ENCODE data around the gene MXRA8.
"Not testable (repeated sequence)": the region's sequence is repeated elsewhere in the genome, so short reads cannot be mapped to it uniquely, and the experiment has no call there.

Gene MXRA8, protein sequence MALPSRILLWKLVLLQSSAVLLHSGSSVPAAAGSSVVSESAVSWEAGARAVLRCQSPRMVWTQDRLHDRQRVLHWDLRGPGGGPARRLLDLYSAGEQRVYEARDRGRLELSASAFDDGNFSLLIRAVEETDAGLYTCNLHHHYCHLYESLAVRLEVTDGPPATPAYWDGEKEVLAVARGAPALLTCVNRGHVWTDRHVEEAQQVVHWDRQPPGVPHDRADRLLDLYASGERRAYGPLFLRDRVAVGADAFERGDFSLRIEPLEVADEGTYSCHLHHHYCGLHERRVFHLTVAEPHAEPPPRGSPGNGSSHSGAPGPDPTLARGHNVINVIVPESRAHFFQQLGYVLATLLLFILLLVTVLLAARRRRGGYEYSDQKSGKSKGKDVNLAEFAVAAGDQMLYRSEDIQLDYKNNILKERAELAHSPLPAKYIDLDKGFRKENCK

DNA sequence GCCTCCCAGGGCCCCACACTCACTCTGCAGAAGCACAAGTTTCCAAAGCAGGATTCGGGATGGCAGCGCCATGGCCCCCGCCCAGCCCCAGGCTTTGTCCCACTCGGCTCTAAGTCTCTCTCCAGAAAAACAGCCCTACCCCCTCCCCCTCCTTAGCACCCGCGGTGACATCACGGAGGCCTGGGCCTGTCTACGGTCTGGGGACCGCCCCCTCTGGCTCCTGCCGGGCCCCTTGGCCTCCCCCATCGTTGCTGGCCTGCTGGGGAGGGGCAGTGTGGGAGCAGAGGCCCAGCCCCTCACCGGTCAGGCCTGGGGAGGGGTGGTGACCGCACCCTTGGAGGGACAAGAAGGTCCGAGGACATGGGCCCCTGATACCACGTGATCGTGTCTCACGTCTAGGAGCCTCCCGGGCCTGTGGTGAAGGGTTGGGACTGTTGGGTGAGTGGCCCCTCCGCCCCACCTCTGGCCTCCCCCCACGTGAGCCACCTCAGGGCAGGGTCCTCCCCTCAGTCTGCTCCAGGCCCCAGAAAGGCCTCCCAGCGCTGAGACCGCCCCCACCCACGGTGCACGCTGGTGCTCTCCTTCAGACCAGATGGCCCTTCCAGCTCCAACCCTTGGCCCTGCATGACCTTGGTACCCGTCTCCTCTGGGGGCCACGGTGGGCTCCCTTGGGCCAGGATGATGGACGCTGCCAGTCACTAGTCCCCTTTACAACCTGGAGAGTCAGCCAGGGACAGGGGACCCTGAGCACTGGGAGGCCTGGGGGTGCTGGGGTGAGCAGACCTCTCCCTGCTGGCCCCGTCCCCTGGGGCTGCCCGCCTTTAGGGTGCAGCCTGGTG lies at the start of gene MXRA8:
MXRA8 (minus strand) TSS at position 123 of the 839 bp plus-strand sequence; CDS start at position 72, 51 bp downstream.
- no peak for DNase-seq (ENCODE audit: low spot score)

DNA sequence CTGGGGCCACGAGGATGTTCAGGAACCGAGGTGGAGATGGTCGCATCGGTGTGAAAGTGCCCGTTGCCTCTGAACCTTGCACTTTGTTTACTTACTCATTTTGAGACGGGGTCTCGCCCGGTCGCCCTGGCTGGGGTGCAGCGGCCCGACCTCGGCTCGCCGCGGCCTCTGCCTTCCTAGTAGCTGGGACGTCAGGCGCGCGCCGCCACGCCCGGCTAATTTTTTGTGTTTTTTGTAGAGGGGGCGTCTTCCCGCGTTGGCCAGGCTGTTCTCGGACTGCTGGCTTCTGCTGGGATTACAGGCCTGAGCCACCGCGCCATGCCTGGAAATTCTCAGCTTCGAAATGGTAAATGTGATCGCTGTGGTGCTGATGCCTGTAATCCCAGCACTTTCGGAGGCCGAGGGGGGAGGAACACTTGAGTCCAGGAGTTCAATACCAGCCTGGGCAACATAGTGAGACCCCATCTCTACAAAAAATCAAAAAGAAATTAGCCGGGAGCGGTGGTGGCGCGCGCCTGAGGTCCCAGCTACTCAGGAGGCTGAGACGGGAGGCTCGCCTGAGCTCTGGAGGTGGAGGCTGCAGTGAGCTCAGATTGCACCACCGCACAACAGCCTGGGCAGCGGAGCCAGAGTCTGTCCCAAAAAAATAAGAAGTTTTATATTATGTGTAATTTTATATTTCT lies 49.4 kb upstream of the MXRA8 start:
- DNase-seq (ENCODE audit: low spot score): no peak

DNA sequence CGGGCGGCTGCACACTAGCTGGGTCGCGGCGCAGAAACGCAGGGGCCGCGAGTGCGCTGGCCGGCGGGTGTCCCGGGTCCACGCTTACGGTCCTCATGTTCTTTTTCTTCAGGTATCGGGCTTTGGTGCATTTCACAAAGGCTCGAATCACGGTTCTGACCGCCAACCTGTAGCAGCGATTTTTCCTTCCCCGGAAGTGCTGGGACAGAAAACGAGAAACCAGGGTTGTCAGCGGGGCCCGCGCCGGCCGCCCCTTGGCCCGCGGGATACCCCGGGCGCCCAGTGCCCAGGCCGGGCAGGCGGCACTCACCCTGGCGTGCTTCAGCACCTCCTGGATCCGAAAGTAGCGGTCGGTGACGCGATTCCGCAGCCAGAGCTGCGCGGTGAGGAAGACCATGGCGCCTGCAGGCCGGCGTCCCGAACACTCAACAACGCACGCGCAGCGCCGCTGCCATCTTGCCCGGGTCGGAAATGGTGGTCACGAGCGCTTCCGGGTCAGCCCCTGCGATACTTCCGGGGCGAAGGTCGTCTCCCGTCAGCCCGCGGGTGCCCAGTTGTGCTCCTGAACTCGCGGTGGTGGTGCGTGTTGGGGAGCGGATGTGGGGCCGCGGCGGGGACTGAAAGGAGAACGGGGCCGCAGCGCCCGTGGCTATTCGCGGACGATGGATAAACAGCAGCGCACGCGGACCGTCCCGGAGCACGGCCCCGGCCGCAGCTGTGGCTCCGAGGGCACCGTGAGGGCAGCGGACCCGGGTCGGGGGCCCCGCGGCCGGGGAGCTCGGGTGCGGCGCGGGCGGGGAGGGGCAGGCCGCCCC lies 48.7 kb upstream of the MXRA8 start, which contains the start of gene MRPL20:
MRPL20 (minus strand) TSS at position 473 of the 815 bp plus-strand sequence; CDS start at position 397, 76 bp downstream.
- peak; percentile 94 for DNase-seq (ENCODE audit: low spot score)

DNA sequence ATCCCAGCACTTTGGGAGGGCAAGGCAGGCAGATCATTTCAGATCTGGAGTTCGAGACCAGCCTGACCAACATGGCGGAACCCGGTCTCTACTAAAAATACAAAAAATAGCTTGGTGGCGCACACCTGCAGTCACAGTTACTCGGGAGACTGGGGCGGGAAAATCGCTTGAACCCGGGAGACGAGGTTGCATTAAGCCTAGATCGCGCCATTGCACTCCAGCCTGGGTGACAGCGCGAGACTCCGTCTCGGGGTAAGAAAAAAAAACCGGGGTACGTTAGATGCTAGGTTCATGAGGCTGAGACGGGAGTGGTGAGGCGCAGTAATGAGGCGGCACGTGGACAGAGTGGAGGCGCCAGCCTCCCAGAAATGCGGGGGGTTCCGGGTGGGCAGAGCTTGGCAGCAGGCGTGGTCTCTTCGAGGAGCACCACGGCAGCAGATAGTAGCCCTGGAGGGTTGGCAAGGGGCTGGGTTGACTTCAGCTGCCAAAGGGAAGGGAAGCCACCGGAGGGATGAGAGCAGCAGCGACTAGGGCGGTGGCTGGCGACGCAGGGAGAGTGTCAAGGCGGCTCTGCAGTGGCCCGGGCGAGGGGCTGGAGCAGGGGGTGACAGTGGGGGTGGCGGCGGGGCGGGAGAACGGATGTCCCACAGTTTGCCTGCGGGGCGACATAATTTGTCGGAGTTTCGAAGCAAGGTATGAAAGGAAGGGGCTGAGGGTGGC lies 47.9 kb upstream of the MXRA8 start:
- no peak for DNase-seq (ENCODE audit: low spot score)

DNA sequence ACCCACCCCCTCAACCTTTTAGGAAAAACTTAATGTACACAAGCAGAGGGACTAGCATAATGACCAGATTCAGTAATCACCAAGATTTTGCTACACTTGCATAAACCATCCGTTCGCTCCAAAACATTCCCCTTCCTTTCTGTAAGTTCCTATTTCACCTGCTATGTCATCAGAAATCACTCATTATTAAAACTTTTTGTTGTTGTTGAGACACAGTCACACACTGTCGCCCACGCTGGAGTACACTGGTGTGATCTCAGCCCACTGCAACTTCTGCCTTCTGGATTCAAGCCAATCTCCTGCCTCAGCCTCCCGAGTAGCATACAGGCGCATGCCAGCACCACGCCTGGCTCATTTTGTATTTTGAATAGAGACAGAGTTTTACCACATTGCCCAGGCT lies 45.3 kb upstream of the MXRA8 start:
- no peak for DNase-seq (ENCODE audit: low spot score)

DNA sequence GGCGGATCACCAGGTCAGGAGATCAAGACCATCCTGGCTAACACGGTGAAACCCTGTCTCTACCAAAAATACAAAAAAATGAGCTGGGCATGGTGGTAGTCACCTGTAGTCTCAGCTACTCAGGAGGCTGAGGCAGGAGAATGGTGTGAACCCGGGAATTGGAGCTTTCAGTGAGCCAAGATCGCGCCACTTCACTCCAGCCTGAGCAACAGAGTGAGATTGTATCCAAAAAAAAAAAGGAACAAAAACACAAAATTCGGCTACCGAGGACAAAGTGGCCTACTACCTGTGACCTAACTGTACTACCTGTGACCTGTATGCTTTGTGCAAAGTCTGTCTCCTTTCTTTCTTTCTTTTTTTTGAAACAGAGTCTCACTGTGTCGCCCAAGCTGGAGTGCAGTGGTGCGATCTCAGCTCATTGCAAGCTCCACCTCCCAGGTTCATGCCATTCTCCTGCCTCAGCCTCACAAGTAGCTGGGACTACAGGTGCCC lies 44.6 kb upstream of the MXRA8 start:
- not testable (repeated sequence) for DNase-seq (ENCODE audit: low spot score)

DNA sequence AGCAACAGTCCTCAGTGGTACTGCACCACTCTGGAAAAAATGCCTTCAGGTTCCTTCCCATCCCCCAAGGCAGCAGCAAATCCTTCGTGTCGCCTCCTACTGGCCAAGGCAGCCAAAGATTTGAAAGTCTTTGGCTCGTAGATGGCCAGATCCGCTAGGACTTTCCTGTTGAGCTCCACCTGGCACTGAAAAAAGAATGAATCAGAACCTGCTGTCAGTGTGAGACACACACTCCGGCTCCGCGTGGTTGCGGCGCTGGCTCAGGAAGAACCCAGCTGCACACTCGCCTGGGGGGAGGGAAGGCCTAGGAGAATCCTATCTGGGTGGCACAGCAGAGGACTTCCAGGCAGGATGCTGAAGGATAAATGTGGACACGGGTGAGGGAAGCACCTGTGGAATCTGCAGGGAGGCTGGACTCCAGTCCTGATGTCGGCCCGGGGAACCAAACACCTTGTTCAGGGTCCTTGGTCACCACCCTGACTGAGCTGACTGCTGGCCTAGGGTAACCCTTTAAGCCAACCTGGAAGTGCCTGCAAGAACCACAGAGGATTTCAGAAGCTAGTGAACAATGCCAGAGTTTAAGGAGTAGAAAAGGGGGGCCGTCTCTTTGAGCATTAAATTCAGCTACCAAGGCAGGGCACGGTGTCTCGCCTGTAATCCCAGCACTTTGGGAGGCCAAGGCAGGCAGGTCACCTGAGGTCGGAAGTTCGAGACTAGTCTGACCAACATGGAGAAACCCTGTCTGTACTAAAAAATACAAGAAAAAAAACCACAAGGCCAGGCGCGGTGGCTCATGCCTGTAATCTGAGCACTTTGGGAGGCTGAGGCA lies 43.9 kb upstream of the MXRA8 start:
- DNase-seq (ENCODE audit: low spot score): peak; percentile 9

DNA sequence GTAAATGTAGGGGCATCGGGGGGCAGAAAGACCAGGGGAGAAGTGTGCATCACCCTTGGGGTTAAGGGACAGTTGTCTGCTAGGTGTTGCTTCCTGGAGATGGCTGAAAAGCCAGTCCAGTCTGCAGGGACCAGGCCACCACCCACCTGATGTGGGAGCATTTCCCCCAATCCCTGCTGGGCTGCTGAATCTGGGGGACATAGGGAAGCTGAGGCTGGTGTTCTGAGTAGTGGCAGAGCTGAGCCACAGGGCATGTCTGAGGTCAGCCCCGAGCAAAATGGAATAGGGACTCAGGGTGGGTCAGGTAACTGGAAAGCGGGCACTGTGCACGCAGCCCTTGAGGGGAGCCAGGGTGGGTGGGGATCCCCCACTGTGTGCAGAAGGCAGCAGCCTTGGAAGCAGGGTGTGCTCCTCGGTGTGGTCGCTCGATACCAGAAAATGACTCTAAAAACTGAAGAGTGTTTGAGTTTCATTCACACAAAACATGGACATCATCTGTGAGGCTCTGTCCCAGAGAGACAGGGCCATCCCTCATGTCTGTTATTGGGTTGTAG lies 43.2 kb upstream of the MXRA8 start:
- DNase-seq (ENCODE audit: low spot score): no peak

DNA sequence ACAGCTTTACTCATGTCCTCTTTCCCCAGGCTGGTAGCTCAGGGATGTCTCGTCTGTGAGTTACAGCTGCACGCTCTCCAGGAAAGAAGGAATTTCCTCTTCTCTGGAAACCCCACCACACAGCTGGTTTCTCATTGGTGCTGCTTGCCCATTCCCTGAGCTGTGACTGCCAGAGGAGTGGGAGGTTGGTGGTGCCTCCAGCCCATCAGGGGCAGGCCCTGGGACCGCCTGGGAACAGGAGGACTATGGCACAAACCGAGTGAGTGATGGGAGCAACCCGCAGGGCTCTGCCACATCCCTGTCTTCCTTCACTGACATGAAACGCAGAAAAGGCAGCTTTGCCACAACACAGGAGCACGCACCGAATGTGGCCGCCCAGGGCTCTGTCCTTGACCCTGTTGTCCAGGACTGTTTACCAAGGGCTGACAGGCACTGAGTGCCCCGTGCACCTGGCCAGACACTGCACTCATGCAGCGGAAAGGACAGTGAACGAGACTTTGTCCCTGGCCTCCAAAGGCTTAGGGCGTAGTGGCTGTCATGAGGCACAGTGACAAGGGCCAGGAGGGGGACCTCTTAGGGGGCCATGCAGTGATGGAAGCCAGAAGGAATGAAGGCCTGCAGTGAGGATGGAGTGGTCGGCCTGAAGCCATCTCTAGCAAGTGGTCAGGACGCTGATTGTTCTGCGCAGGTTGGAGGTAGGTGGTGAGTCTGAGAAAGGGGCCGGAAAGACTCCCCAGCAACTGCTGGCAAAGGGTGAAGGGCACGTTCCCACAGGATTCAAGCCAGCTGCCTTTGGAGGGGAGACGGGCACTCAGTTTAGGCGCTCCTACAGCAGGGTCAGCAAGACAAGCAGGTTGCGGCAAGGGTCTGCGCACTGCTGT lies 42.5 kb upstream of the MXRA8 start:
- DNase-seq (ENCODE audit: low spot score): no peak

DNA sequence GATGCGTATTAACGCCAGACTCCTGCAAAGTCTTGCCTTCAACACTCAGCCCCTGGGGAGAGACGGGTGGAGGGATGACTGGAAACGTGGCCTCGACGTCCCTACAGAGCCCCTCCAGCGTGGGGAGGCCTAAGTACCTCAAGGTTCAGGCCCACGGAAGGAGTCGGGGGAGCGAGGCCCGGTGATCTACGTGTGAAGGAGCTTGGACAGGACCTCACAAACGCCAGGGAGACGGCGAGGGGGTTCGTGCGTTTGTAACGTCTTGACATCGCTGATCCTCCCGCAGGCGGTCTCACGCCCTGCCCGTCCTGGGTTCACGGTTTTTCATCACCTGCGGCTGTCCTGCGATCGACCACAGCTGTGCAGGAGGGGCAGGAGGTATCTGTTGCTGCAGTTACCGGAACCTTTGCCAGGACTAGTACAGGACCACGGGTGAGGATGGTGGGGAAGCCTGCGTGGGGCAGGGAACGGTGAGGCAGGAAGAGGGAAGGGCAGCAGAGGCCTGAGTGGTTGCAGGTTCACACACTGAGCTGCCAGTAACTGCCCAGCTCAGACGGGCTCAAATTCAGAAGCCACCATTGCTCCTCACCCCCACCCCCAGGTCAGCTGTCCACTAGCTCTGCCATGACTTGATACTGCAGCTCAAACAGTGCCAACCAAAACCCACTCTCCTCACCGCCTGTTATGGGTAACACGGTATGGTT lies 41.7 kb upstream of the MXRA8 start:
- no peak for DNase-seq (ENCODE audit: low spot score)

DNA sequence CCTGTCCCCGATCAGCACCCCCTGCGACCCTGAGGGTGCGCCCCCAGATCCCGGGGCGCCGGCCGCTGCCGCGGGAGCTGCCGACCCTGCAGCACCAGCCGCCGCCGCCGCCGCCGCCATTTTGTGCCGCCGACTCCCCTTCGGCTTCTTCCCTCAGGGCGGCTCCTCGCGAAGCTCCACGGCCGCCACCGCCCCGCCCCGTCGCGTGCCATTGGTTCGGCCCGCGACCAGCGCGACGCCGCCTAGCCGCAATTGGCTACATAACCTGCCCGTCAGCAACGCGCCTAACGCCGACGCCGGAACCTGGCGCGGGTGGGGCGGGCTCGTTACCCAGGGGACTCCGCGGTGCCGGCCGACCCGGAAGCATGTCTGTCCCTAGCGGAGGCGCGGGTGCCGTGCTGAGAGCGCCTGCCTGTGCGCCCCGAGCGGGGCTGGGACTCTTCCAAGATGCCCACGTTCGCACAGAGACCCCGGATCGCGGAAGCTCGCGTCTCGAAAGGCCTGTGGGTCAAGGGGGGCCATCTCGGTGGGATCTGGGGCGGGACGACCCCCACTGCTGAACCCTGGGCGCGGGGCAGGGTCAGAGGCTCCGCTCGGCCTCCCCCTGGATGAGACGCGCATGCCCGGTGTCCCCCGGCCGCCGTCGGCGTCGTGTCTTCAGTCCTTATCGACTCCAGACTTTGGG lies 41.0 kb upstream of the MXRA8 start, which contains the start of gene CCNL2:
CCNL2 (minus strand) TSS at position 149 of the 685 bp plus-strand sequence; CDS start at position 120, 29 bp downstream.
- peak; percentile 99 for DNase-seq (ENCODE audit: low spot score)

DNA sequence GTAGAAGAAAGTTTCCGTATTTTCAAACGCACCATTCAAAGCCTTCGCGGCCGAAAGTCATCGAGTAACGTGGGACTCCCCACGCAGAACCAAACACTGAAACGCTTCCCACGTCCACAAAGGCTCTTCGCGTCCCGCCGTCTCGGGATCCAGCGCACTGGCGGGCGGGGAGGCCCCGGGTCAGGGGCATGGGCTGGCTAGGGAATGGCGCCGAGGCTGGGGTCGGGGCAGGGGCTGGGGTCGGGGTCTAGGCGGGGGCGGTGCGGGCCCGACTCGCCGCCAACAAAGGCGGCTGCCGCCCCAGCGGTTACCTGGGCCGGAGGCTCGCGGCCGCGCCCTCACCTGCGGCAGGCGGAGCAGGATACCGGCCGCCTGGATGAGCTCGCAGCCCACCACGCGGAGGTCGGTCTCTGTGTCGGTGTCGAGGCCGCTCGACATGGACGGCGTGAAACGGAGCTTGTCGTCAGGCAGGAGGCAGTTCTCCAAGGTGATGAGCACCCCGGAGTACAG lies 40.4 kb upstream of the MXRA8 start:
- no peak for DNase-seq (ENCODE audit: low spot score)

DNA sequence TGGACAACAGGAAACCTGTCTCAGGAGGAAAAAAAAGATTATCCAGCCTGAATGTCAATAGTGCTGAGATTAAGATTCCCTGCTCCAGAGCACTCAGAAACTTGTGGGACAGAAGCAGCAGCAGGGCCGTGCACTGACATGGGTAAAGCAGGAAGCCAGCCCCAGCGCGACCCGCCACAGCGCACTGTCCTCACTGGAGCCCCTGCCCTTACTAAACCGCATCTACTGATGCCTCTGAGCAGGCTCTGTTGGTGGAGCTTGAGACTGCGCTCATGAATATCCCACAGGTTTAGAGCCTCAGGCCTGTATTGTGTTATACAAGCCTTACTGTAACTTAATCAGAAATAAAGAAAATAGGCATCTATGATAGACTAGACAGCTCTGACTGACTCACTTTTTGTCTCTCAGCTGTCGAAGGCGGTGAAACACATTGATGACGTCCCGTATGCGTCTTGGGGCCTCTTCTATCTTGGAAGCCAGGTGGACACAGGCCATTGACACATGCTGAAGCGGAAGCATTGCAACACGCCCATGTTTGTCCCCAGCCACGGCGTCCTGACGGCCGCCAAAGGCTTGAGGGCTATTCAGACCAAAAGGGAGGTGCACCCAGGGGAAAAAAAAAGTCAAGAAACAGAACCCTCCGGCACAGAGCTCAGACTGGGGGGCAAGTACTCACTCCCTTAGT lies 39.6 kb upstream of the MXRA8 start:
- DNase-seq (ENCODE audit: low spot score): no peak

DNA sequence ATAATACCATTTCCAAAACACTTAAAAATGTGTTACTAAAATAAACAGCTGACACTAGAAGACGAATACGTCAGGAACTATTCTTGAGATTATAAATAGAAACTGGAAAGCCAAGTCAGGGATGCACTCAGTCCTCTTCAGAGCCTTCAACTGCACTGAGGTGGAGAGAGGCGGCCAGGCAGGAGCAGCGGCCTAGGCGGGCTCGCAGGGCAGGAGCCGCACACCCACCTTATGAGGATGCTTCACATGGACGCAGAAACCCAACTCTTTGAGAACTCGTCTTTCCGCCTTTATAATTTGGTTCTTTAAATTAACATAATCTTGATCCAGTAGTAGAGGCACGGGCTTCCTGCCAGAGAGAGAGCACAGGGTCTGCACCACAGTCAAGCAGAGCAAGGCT lies 36.8 kb upstream of the MXRA8 start:
- DNase-seq (ENCODE audit: low spot score): no peak

DNA sequence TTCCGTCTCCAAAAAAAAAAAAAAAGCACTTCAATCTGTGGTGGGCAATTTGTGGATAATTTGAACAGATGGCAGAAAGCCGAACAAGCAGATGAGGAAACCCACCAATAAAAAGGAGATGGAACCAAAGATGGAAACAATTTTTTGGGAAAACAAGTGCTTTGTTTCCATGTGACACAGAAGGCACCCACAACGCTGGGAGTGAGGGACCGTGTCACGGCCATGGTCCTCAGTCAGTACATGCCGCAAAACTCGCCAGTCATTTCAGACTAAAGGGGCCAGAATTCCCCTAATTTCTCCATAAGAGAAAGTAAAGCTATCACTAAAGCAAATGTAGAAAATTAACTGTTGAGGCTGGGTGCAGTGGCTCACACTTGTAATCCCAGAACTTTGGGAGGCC lies 35.8 kb upstream of the MXRA8 start:
- no peak for DNase-seq (ENCODE audit: low spot score)

DNA sequence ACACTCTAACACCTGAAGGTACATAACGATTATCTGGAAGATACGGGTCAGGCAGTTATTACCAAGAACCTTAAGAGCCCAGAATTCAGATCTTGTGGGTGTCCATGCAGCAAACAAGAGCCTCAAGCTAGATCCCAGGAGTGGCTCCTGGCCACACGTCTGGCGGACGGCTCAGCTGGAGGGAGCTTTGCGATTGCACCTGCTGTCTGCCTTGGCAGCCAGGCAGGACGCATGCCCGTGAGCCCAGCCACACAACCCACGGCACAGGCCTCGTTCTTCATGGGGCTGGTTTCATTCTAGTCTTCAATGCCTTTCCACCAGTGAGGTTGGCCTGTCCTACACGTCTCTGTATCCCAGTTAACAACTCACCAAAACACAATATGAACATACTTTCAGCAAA lies 35.1 kb upstream of the MXRA8 start:
- DNase-seq (ENCODE audit: low spot score): no peak

Measured in CD4-positive, alpha-beta T cell treated with Interleukin-15 for 4 hours (primary cell).